SKM-1 treated with dmso at 0.1 percent for 144 hours (cell line): ENCODE measurements around the gene PIK3CA.
"Not testable (repeated sequence)": the region's sequence is repeated elsewhere in the genome, so short reads cannot be mapped to it uniquely, and the experiment has no call there.

Experiments used
- DNase-seq: peaks from one replicate; lab custom pipeline; 2025; ENCODE audit not compliant: unreplicated experiment; lab: John Stamatoyannopoulos, UW

Gene PIK3CA

DNA sequence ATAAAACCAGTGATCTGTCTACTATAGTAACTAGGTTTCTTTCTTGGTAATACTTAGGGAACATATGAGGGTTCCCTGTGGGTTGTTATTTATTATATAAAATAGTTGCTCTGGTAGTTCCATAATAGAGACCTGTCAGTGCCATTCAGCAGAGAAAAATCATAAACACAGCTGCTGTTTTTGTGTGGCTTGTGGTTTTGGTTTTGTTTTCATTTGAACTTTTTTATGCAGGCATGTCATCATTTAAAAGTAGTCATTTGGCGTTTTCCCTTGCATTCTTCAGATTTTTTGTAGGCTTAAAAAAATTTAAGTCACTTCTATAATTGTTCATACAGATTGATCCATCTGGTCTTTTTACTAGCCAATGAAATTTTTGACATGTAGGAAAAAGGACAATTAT, 47.9 kb downstream of the PIK3CA start:
- no peak for DNase-seq

DNA sequence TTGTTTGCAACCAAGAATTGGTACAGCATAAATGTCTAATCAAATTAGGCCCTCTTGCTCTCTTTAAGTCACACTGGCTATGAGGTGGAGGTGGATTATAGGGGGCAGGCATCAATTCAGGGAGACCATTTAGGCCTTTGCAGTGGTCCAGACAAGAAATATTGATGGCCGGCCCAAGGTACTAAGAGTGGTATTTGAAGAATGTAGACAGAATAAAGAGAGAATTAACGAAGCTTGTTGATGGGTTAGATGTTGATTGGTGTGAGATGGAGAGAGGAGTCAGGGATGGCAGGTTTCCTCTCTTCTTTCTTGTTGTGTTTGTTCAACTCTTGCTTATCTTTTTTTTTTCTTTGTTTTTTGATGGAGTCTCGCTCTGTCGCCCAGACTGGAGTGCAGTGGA, 48.5 kb downstream of the PIK3CA start:
- no peak for DNase-seq

DNA sequence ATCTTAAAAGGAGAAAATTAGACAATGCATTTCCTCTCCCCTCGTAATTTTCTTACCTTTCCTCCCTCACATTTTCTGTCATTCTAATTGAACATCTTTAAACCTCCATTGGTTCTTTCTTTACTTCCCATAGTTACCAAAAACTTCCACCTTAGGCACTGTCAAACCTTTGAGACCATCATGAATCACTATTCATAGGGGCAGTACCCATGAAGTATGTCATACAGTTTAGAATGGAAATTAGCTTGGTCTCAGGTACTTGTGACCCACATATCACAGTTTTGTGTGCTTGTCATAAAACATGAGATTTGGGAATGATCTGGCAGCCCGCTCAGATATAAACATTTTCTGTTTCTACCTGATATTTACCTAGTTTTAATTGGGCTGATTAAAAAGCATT, 52.6 kb downstream of the PIK3CA start:
- DNase-seq = no peak

DNA sequence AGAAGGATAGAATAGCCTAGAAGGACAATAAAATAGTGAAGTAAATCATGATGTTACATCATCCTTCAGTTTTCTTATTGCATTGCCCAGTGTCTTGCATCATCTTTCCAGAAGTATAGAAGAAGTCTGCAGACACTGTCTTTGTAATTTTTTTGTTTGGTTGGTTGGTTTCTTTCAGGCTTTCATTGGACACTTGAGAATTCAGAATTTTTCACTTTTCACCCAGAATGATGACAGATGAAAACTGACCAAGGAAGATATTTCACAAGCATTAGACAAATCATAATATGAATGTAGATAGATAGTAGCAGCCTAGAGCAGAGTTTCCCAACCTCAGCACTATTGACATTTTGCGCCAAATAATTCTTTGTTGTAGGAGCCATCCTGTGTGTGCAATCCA, 67.4 kb downstream of the PIK3CA start:
- not testable (repeated sequence) for DNase-seq

DNA sequence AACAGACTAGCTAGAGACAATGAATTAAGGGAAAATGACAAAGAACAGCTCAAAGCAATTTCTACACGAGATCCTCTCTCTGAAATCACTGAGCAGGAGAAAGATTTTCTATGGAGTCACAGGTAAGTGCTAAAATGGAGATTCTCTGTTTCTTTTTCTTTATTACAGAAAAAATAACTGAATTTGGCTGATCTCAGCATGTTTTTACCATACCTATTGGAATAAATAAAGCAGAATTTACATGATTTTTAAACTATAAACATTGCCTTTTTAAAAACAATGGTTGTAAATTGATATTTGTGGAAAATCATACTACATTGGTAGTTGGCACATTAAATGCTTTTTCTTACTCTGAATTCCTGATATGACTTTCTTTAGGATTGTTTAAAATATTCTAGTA, 70.1 kb downstream of the PIK3CA start:
- DNase-seq = not testable (repeated sequence)

DNA sequence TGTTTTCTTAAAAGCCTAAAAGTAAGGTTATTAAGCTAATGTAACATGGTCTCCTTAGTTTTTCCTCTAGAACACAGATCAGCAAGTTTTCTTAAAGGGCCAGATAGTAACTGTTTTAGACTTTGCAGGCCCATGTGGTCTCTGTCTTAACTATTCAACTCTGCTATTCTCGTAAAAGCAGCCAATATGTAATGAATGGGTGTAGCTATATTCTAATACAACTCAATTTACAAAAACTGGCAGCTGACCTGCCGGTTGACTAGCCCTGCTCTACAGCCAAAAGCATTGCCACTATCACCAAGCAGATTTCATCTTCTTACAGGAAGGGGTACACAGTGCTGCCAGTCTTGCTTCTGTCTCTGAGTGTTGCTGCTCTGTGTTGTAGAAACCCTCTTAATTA, 75.4 kb downstream of the PIK3CA start:
- DNase-seq = no peak

DNA sequence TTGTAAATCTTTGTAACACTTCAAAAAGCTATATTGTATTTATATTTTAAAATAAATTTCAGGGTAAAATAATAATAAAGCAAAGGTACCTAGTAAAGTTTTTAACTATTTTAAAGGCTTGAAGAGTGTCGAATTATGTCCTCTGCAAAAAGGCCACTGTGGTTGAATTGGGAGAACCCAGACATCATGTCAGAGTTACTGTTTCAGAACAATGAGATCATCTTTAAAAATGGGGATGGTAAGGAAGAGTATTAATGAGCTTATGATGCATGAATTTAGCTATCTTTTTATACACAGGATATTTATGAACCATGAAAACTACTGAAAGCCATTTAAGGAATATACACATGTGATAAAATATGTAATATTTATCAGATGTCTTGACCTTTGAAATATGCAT, 76.4 kb downstream of the PIK3CA start:
- DNase-seq = no peak

DNA sequence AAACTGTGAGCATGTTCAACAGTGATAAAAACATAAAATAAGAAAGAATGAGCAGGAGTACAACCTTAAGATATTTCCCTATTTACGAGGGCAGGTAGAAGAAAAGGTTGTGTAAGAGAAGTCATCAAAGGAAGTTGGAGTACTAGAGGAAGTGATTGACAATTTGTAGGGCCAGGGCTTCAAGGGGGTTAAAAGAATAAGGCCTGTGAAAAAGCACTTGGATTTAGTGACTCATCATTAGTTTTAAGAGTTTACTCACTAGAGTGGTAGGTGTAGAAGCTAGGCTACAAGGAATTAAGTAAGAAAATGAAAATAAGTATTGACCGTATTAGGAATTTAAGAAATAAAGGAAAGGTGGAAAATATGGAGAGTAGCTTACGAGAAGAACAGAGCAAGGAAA, 79.2 kb downstream of the PIK3CA start:
- DNase-seq = no peak

DNA sequence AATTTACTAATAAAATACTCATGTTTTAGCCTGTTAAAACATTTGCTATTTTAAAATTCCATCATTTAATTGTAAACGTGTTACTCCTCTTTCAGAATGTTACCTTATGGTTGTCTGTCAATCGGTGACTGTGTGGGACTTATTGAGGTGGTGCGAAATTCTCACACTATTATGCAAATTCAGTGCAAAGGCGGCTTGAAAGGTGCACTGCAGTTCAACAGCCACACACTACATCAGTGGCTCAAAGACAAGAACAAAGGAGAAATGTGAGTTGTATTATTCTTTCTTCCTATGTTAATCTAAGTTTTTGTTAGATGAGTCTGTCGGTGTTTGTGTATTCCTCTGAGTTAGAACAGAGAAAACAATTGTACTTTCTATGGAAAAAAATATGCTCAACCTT, 81.0 kb downstream of the PIK3CA start:
- no peak for DNase-seq

DNA sequence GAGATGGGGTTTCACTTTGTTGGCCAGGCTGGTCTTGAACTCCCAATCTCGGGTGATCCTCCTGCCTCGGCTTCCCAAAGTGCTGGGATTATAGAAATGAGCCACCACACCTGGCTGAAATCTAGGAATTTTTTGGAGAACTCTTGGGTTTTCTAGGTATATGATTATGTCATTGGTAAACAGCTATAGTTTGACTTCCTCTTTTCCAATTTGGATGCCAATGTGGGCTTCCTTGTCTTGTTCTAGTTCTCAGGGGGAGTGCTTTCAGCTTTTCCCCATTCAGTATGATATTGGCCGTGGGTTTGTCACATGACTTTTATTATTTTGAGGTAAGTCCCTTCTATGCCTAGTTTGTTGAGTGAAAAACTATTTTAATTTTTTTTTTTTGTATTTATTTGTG, 84.9 kb downstream of the PIK3CA start:
- DNase-seq = no peak

DNA sequence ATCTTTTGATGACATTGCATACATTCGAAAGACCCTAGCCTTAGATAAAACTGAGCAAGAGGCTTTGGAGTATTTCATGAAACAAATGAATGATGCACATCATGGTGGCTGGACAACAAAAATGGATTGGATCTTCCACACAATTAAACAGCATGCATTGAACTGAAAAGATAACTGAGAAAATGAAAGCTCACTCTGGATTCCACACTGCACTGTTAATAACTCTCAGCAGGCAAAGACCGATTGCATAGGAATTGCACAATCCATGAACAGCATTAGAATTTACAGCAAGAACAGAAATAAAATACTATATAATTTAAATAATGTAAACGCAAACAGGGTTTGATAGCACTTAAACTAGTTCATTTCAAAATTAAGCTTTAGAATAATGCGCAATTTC, 86.0 kb downstream of the PIK3CA start:
- no peak for DNase-seq

DNA sequence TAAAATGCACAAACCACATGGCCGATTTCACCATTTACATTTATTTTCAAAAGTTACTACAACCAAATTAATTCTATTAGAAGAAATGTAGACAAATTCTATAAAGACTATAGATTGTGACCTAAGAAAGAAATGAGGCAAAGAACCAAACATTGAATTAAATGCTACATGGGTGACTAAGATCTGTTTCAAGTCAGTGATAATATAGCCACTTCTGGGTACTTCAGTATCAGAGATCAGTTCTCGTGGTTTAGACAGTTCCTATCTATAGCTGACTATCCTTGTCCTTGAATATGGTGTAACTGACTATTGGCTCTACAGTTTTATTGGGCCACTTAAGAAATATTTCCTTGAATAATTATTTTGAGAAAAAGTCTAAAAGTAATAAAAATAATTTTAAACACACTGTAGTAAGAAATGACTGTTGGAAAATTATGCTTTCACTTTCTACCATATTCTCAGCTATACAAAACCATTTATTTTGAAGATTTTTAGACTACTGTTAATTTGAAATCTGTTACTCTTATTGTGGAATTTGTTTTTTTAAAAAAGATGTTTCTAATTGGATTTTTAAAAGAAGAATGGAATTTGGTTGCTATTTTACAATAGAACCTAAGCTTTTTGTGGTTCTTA, 88.6 kb downstream of the PIK3CA start:
- no peak for DNase-seq

DNA sequence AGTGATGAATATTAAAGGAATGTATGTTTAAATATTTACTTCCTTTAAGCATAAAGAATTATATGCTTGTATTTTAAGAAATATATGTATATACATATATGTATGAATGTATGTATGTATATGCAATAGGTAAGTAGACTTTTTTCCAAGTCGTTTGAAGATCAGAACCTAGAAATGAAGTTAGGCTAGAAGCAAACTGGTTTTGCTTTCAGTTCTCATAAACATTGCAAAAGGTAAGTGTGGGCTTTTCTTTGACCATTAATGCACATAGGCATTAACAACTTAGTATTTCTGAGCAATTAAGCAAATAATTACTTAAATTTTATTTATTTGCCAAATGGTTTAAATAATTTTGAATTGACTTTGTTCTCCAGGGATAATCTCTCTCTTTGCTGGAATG, 92.1 kb downstream of the PIK3CA start:
- DNase-seq = not testable (repeated sequence)

DNA sequence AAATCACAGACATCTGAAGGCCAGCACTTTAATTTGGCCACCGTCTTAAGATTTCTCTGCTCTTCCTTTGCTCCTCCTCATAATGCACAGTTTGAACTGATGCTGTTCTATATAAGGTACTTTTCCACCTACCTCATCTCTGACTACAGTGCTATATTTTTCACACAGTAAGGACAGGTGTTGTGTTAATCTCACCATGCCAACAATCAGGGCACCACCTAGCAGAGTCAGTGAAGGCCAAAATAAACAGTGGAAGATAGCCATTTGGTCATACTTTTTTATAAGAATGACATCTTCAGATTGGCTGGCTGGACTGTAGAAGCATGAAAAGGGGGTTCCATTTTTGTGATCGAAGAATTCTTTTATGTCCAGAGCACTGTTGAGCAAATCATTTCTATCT, 94.7 kb downstream of the PIK3CA start:
- DNase-seq = not testable (repeated sequence)

DNA sequence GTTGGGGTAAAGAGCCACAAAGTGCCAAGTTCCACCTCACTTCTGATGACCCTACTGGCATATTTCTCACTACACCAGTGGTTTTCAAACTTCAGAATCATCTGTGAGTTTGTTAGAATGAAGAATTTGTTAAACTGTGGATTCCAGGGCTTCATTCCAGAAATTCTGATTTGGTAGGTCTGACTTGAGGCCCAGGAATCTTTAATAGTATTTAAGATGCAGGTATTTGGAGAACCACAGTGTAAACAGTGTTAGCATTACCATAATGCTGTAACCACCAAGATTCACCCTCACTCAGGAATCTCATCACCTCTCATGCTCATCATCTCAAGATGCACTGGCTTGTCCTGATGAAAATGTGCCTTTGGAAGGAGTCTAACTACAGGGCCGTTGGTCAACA, 96.7 kb downstream of the PIK3CA start:
- no peak for DNase-seq

DNA sequence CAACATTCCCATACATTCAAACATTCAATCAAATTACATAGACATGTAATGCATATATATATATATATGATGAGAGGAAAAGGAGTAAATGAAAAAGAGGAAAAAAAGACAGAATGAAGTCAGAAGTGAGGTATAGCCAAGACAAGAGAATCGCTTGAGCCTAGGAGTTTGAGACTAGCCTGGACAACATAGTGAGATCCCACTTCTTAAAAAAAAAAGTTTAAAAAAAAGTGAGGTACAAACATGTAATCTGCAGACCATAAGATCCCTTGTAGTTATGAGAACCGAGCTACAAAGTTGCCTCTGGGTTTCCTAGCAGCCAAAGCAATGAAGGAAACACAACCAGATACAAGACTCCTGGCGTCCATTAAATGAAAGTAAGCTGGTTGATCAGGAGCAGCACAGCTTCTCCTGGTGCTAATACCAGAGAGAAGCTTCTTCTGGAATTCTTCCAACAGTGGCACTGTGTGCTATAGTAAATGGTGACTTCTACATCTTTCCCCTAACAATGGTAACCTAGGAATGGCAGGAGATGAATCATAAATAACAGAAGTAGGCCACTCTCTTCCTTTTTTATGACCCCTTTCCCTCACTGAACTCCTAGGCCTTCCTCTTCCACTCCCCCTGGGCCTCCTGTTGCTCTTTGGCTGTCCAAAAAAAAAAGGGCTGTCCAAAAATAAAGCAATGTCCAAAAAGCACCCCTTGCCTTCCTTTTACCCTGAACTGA, 99.3 kb downstream of the PIK3CA start:
- DNase-seq = peak; percentile 54

DNA sequence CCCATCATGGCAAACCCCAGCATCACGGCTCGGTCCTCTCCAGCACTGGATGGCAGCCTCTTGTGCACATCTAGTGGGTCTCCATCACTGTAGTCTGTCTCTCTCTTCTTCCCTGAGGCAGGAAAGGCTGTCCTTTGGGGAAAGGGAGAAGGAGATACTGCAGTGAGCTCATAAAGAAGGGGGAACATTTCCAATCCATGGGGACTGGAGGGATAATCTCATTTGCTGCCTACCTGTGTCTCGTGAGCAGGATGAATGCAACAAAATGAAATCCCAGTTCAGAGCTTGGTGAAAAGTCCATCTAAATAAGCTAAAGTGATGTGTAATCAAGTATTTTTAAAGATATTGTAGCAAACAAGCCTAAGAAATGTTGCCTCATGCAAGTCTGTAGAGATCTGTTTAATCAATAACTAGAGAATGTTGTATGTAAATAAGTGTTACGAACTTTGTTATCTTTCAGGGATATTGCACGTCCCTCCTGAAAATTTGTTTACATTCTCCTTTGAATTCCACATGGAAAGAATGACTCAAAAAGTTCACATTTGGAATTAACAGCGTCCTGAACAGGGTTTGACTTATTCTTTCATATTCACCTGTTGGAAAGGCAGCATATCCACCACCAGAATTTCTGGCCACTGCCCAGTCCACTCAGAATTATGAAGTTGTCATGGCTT, 102.8 kb downstream of the PIK3CA start, which contains the start of gene KCNMB3:
Gene KCNMB3, minus strand, starts transcription at position 312 of the 674 bp plus-strand sequence. Its CDS starts 124 bp downstream, at position 188.
- no peak for DNase-seq

DNA sequence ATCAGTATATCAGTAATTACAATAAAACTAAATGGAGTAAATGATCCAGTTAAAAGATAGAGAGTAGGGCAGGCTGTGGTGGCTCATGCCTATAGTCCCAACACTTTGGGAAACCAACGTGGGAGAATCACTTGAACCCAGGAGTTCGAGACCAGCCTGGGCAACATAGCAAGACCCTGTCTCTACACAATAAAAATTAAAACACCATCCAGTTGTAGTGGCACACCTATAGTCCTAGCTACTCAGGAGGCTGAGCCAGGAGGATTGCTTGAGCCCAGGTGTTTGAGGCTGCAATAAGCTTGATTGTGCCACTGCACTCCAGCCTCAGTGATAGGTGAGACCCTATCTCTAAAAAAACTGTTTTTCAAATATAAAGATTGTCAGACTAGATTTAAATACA, 108.7 kb downstream of the PIK3CA start:
- no peak for DNase-seq

DNA sequence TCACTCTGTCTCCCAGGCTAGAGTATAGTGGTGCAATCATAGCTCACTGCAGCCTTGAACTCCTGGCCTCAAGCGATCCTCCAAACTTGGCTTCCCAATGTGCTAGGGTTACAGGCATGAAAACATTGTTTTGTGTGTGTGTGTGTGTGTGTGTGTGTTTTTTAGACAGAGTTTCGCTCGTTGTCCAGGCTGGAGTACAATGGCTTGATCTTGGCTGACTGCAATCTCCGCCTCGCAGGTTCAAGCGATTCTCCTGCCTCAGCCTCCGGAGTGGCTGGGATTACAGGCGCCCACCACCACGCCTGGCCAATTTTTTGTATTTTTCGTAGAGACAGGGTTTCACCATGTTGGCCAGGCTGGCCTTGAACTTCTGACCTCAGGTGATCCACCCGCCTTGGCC, 109.6 kb downstream of the PIK3CA start:
- not testable (repeated sequence) for DNase-seq

DNA sequence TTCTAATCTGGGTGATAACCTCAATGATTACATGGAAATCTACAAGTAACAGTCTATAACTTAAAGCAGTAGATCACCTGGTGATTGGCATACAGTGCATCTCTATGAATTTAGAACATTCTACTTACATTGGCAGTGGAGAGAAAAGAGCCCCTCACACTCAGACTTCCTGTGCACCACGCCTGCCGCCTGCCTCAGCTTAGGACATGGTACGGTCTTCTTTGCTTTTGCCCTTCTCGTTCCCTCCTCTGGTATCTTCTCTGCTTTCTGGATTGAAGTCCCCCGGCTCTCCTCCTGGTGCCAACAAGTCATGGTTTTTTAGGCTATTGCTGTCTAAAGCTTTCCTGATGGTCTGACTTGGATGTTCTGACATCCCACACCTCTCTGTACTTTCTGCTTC, 110.7 kb downstream of the PIK3CA start:
- no peak for DNase-seq

DNA sequence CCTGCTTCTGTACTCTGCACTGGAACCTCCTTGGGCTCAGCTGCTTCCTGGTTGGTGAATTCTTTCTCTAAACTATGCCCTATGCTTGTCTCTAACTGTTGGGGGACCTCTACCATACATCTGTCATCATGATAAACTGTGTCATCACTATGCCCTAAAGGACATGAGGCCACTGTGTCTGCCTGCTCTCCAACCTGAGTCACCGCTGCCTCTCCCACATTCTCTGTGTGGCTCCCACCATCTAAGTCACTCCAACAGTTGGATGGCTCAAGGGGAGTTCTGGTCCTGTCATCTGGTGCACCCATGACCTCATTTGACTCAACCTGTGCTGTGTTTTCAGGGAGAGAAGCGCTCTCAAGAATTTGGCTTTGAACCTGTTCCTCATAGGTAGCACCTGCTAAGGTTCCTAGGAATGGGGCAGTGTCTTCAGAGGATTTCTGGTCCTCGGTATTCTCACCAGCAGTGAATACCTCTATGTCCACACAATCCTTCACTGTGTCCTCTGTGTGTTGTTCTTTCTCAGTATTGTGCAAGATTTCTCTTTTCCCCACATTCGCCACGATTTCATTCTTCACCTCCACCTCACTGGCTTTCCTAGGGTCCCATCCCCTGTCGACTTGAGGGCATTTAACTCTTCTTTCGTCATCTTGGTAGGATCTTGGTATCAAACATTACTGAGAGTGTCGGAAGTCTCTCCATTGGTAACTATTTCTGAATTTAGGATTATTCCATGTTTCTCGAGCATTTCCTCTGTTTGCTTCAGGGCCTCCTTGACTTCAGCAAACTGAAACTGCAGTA, 112.0 kb downstream of the PIK3CA start:
- DNase-seq = not testable (repeated sequence)
